K562 (cell line): ENCODE measurements around the gene SRRT. TPM values are rescaled to one million over a fixed set of nuclear protein-coding genes. Genes with fewer than 3 reads are reported as not detected.

Experiments used
- BRD9 ChIP-seq: fragments of 450-650 bp; IDR thresholded peaks from 2 replicates; pipeline ENCODE4 v1.6.1; 2018; ENCODE audit warnings: low read depth; ENCODE audit not compliant: partially characterized antibody
- KDM1A ChIP-seq, 2 experiments: fragments of 450-650 bp; IDR thresholded peaks; 2 replicates each; pipeline ENCODE4 v1.6.1; 2016; ENCODE audit warnings: mild to moderate bottlenecking in 2 of 2
- NCOA2 ChIP-seq, 2 experiments: fragments of 450-650 bp; IDR thresholded peaks; 2 replicates each; pipeline ENCODE4 v1.6.1; 2018; ENCODE audit warnings: mild to moderate bottlenecking in 2 of 2, moderate library complexity in 1 of 2; ENCODE audit not compliant: partially characterized antibody in 2 of 2
- NELFE ChIP-seq: IDR thresholded peaks from 2 replicates; pipeline ENCODE4 v1.6.1; 2011; ENCODE audit warnings: mild to moderate bottlenecking; ENCODE audit not compliant: insufficient read depth, insufficient read length
- NFRKB ChIP-seq: fragments of 450-650 bp; IDR thresholded peaks from 2 replicates; pipeline ENCODE4 v1.6.1; 2016; ENCODE audit warnings: low read depth
- NRF1 ChIP-seq, 2 experiments: fragments of 450-650 bp; IDR thresholded peaks in 1 of 2; conservative IDR thresholded peaks in 1 of 2; 2 replicates each; pipeline ENCODE4 v1.6.1; 2014; ENCODE audit warnings: mild to moderate bottlenecking in 2 of 2
- RBM34 ChIP-seq: fragments of 200-400 bp; formaldehyde crosslinking; IDR thresholded peaks from 2 replicates; pipeline ENCODE4 v1.6.1; 2018; ENCODE audit warnings: low read length, borderline replicate concordance; ENCODE audit not compliant: insufficient read depth
- STAG1 ChIP-seq: sonication (generic); formaldehyde crosslinking; IDR thresholded peaks from 2 replicates; pipeline ENCODE4 v1.5.0; 2020; ENCODE audit warnings: missing genetic modification reagents, borderline replicate concordance
- TEAD4 ChIP-seq, 2 experiments: sonication (generic) in 1 of 2; formaldehyde crosslinking in 1 of 2; IDR thresholded peaks; 2 replicates each; pipeline versions ENCODE4 v1.6.1 to v1.8.0; 2012 to 2022; ENCODE audit warnings: borderline replicate concordance in 1 of 2, inconsistent platforms in 1 of 2, low read length in 1 of 2, mild to moderate bottlenecking in 1 of 2, missing genetic modification reagents in 1 of 2
- ZNF696 ChIP-seq: fragments of 250-450 bp; sonication (Bioruptor Pico); conservative IDR thresholded peaks from 2 replicates; pipeline ENCODE4 v1.4.0; 2020; ENCODE audit warnings: mild to moderate bottlenecking, moderate library complexity
- polyA plus RNA-seq, 8 experiments: library from polyadenylated mRNA; depleted of rRNA in 4 of 8; stranded (reverse) in 5 of 8; unstranded in 3 of 8; fragments of >200 nt; fragmentation: Nextera tagmentation in 2 of 8; fragmentation: Illumina TruSeq in 1 of 8; extraction: Ambion mirVana in 2 of 8; extraction: Trizol in 1 of 8; gene quantifications; 2 replicates each; pipeline versions ENCODE4 v1.2.1 to v1.2.3, GENCODE V29; 2011 to 2014; ENCODE audit warnings: inconsistent platforms in 1 of 8, missing spikeins in 1 of 8
- total RNA-seq, 7 experiments: library from RNA; depleted of rRNA in 6 of 7; stranded (reverse); fragments of >200 nt in 6 of 7; fragmentation: Illumina TruSeq in 2 of 7; extraction: Trizol in 2 of 7; gene quantifications; 2 replicates each; pipeline versions ENCODE4 v1.2.1 to v1.2.3, GENCODE V29; 2011 to 2021; ENCODE audit warnings: low replicate concordance in 1 of 7
- TF ChIP-seq, protein P1 (sequence below): fragments of 150-350 bp; conservative IDR thresholded peaks from 2 replicates; pipeline ENCODE4 v1.6.1; 2014; ENCODE audit warnings: low read length
- TF ChIP-seq, protein P2 (sequence below): fragments of 450-650 bp; formaldehyde crosslinking; IDR thresholded peaks from 2 replicates; pipeline ENCODE4 v1.4.0; 2020; ENCODE audit warnings: mild to moderate bottlenecking, moderate library complexity
- TF ChIP-seq, protein P3 (sequence below): IDR thresholded peaks from 2 replicates; pipeline ENCODE4 v1.6.1; 2012; ENCODE audit warnings: low read depth, low read length, improper control_type of control experiment, borderline replicate concordance
- TF ChIP-seq, protein P4 (sequence below): fragments of 450-650 bp; IDR thresholded peaks from 2 replicates; pipeline ENCODE4 v1.6.1; 2017; ENCODE audit warnings: antibody characterized with exemption, mild to moderate bottlenecking
- TF ChIP-seq, protein P5 (sequence below): fragments of 250-450 bp; sonication (Bioruptor Pico); IDR thresholded peaks from 2 replicates; pipeline ENCODE4 v1.8.0; 2021; ENCODE audit warnings: borderline replicate concordance, mild to moderate bottlenecking, moderate library complexity; ENCODE audit not compliant: poor library complexity, severe bottlenecking

SRRT gene
- total and polyA plus RNA-seq, 9 of the 15 experiments (the other 6 are each of a cell fraction or from before 2014, with no cell fraction given): 10.3 to 263 (median 84.4) TPM

DNA sequence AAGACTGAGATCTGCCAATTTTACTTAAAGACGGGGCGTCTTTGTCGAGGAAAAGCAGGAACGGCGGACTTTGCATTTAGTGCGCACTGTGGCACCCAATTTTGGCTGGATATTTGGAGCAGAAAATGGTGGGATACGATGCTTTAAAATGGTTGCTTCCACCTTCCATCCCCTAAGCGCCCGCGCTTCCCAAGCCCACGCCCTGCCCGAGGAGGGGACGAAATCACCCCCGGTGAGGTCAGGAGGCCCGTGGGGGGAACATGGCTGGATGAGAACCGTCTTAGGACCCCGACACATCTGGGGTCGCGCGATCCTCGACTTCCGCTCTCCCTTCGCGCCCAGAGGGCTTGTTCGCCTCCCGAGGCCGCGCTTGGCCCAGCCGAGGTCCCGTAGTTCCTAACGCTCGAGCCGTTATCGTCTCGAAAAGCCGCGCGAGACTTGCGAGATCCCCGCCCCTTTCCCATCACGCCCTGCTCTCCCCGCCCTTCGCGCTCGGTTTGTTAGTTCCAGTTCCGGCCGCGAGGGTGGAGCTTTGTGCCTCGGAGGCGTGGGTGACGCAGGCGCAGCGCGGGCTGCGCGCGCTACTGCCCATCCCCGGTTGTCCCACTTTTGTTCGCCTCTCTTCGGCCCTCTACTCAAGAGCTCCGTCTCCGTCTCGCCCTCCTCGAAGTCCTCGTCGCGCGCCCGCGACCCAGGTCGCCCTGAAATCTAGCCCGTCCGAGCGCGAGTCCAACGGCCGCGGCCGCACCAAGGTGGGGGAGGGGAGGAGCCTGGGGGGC lies at the start of gene SRRT (continued):
- TF ChIP-seq, protein P1, sequence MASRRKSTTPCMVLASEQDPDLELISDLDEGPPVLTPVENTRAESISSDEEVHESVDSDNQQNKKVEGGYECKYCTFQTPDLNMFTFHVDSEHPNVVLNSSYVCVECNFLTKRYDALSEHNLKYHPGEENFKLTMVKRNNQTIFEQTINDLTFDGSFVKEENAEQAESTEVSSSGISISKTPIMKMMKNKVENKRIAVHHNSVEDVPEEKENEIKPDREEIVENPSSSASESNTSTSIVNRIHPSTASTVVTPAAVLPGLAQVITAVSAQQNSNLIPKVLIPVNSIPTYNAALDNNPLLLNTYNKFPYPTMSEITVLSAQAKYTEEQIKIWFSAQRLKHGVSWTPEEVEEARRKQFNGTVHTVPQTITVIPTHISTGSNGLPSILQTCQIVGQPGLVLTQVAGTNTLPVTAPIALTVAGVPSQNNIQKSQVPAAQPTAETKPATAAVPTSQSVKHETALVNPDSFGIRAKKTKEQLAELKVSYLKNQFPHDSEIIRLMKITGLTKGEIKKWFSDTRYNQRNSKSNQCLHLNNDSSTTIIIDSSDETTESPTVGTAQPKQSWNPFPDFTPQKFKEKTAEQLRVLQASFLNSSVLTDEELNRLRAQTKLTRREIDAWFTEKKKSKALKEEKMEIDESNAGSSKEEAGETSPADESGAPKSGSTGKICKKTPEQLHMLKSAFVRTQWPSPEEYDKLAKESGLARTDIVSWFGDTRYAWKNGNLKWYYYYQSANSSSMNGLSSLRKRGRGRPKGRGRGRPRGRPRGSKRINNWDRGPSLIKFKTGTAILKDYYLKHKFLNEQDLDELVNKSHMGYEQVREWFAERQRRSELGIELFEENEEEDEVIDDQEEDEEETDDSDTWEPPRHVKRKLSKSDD: 0 out of 2 replicates have a peak, but pooled peaks have one; percentile 46
- TF ChIP-seq NCOA2 (IDR thresholded peaks at IDR 0.05; ENCODE audit: partially characterized antibody in 2 of 2) (no peak), STAG1 (CRISPR knock-in tag) (no peak; the same call in 1 of the 2 replicates), KDM1A (IDR thresholded peaks at IDR 0.05) (no peak), NFRKB (peak; percentile 99), NRF1 (conservative IDR thresholded peaks at IDR 0.05 in 1 of 2, IDR thresholded peaks at IDR 0.05 in 1 of 2) (peak; percentile 98), TEAD4 (IDR thresholded peaks at IDR 0.05; ENCODE audit: low read length) (peak; percentile 89), TEAD4 (CRISPR knock-in tag; IDR thresholded peaks at IDR 0.05; ENCODE audit: borderline replicate concordance) (no peak), NELFE (peak; percentile 74), BRD9 (peak; percentile 94), RBM34 (no peak), ZNF696 (no peak)
- TF ChIP-seq, protein P2, sequence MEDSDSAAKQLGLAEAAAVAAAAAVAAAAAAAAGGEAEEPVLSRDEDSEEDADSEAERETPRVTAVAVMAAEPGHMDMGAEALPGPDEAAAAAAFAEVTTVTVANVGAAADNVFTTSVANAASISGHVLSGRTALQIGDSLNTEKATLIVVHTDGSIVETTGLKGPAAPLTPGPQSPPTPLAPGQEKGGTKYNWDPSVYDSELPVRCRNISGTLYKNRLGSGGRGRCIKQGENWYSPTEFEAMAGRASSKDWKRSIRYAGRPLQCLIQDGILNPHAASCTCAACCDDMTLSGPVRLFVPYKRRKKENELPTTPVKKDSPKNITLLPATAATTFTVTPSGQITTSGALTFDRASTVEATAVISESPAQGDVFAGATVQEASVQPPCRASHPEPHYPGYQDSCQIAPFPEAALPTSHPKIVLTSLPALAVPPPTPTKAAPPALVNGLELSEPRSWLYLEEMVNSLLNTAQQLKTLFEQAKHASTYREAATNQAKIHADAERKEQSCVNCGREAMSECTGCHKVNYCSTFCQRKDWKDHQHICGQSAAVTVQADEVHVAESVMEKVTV (CRISPR knock-in tag): no peak
- TF ChIP-seq, protein P3, sequence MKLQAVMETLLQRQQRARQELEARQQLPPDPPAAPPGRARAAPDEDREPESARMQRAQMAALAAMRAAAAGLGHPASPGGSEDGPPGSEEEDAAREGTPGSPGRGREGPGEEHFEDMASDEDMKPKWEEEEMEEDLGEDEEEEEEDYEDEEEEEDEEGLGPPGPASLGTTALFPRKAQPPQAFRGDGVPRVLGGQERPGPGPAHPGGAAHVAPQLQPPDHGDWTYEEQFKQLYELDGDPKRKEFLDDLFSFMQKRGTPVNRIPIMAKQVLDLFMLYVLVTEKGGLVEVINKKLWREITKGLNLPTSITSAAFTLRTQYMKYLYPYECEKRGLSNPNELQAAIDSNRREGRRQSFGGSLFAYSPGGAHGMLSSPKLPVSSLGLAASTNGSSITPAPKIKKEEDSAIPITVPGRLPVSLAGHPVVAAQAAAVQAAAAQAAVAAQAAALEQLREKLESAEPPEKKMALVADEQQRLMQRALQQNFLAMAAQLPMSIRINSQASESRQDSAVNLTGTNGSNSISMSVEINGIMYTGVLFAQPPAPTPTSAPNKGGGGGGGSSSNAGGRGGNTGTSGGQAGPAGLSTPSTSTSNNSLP: no peak
- TF ChIP-seq, protein P4, sequence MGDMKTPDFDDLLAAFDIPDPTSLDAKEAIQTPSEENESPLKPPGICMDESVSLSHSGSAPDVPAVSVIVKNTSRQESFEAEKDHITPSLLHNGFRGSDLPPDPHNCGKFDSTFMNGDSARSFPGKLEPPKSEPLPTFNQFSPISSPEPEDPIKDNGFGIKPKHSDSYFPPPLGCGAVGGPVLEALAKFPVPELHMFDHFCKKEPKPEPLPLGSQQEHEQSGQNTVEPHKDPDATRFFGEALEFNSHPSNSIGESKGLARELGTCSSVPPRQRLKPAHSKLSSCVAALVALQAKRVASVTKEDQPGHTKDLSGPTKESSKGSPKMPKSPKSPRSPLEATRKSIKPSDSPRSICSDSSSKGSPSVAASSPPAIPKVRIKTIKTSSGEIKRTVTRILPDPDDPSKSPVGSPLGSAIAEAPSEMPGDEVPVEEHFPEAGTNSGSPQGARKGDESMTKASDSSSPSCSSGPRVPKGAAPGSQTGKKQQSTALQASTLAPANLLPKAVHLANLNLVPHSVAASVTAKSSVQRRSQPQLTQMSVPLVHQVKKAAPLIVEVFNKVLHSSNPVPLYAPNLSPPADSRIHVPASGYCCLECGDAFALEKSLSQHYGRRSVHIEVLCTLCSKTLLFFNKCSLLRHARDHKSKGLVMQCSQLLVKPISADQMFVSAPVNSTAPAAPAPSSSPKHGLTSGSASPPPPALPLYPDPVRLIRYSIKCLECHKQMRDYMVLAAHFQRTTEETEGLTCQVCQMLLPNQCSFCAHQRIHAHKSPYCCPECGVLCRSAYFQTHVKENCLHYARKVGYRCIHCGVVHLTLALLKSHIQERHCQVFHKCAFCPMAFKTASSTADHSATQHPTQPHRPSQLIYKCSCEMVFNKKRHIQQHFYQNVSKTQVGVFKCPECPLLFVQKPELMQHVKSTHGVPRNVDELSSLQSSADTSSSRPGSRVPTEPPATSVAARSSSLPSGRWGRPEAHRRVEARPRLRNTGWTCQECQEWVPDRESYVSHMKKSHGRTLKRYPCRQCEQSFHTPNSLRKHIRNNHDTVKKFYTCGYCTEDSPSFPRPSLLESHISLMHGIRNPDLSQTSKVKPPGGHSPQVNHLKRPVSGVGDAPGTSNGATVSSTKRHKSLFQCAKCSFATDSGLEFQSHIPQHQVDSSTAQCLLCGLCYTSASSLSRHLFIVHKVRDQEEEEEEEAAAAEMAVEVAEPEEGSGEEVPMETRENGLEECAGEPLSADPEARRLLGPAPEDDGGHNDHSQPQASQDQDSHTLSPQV: peak; percentile 92
- TF ChIP-seq, protein P5, sequence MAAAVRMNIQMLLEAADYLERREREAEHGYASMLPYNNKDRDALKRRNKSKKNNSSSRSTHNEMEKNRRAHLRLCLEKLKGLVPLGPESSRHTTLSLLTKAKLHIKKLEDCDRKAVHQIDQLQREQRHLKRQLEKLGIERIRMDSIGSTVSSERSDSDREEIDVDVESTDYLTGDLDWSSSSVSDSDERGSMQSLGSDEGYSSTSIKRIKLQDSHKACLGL (CRISPR knock-in tag): no peak
